Measurements from ENCODE around the gene IRF4.

DNA sequence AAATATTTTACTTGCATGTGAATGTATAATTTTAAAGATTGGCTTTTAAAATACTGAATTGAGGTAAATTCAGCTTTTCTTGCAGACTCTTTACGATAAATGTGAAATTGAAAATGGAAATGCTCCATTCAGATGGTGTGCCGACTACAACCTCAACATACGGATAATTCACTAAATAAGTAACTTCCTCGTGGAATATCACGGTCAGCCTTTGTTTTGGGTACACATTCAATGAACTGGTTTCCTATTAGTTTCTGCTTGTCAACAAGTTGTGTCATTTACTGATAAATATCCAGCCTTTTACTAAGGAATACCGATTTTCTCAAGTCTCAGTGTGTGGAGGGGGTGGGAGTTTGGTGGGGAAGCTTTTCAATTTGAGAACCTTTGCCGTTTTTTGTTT, 2.4 kb upstream of the IRF4 start:
- no peak for TF ChIP-seq YY1 (IDR thresholded peaks at IDR 0.05; ENCODE audit: insufficient read depth, insufficient read length)
- no peak for TF ChIP-seq ZNF274 (IDR thresholded peaks at IDR 0.05; ENCODE audit: low read depth, low read length)
- TF ChIP-seq SUZ12 (IDR thresholded peaks at IDR 0.05; ENCODE audit: extremely low read depth, insufficient read depth, insufficient read length): no peak
